Peyer's patch (tissue), 4 donors: ENCODE data around the gene CLIP4.

Experiments used
- POLR2A ChIP-seq, 2 donors: fragments of 450-650 bp; IDR thresholded peaks; one replicate each; pipeline ENCODE4 v1.5.1; 2017; ENCODE audit warnings: antibody characterized with exemption in 2 of 2, mild to moderate bottlenecking in 2 of 2, moderate library complexity in 2 of 2
- TF ChIP-seq, protein P1 (sequence below), 6 experiments: fragments of 450-650 bp in 4 of 6; fragments of 200-600 bp in 2 of 6; sonication (generic) in 1 of 6; IDR thresholded peaks; one replicate each; pipeline ENCODE4 v1.5.1; 2017 to 2019; ENCODE audit warnings: antibody characterized with exemption in 6 of 6, mild to moderate bottlenecking in 3 of 6, moderate library complexity in 1 of 6

- TF ChIP-seq, protein P1, sequence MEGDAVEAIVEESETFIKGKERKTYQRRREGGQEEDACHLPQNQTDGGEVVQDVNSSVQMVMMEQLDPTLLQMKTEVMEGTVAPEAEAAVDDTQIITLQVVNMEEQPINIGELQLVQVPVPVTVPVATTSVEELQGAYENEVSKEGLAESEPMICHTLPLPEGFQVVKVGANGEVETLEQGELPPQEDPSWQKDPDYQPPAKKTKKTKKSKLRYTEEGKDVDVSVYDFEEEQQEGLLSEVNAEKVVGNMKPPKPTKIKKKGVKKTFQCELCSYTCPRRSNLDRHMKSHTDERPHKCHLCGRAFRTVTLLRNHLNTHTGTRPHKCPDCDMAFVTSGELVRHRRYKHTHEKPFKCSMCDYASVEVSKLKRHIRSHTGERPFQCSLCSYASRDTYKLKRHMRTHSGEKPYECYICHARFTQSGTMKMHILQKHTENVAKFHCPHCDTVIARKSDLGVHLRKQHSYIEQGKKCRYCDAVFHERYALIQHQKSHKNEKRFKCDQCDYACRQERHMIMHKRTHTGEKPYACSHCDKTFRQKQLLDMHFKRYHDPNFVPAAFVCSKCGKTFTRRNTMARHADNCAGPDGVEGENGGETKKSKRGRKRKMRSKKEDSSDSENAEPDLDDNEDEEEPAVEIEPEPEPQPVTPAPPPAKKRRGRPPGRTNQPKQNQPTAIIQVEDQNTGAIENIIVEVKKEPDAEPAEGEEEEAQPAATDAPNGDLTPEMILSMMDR (IDR thresholded peaks at IDR 0.05), result no peak
- no peak for TF ChIP-seq POLR2A (IDR thresholded peaks at IDR 0.05)
These were observed 649 bp upstream of the CLIP4 start for GRCh38 chr2:29114586-29114945.
